ENCODE results near the gene TPI1.

DNA sequence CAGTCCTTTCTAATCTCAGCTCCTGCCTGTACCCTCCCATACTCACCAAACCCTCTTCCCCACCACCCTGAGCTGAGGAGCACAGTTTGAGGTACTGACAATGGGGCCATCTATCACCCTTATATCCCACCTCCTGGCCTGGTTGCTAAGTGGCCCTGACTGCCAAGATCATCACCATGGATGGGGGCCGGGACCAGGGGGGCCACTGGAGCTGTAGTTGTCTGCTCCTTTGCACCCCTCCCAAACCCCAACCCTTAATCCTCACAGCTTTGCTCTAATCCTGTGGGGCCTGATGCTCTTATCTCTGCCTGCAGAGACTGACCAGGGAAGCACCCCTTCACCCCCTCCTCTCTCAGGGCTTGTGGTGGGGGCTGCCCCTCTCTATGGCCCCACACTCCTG is 27.0 kb upstream of the TPI1 start:
- TF ChIP-seq, protein P1, sequence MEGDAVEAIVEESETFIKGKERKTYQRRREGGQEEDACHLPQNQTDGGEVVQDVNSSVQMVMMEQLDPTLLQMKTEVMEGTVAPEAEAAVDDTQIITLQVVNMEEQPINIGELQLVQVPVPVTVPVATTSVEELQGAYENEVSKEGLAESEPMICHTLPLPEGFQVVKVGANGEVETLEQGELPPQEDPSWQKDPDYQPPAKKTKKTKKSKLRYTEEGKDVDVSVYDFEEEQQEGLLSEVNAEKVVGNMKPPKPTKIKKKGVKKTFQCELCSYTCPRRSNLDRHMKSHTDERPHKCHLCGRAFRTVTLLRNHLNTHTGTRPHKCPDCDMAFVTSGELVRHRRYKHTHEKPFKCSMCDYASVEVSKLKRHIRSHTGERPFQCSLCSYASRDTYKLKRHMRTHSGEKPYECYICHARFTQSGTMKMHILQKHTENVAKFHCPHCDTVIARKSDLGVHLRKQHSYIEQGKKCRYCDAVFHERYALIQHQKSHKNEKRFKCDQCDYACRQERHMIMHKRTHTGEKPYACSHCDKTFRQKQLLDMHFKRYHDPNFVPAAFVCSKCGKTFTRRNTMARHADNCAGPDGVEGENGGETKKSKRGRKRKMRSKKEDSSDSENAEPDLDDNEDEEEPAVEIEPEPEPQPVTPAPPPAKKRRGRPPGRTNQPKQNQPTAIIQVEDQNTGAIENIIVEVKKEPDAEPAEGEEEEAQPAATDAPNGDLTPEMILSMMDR (IDR thresholded peaks at IDR 0.05): no peak
- TF ChIP-seq POLR2AphosphoS5 (IDR thresholded peaks at IDR 0.05): no peak

All from prostate gland (tissue), 2 donors.